ENCODE measurements around the gene OGG1.

Gene OGG1

DNA sequence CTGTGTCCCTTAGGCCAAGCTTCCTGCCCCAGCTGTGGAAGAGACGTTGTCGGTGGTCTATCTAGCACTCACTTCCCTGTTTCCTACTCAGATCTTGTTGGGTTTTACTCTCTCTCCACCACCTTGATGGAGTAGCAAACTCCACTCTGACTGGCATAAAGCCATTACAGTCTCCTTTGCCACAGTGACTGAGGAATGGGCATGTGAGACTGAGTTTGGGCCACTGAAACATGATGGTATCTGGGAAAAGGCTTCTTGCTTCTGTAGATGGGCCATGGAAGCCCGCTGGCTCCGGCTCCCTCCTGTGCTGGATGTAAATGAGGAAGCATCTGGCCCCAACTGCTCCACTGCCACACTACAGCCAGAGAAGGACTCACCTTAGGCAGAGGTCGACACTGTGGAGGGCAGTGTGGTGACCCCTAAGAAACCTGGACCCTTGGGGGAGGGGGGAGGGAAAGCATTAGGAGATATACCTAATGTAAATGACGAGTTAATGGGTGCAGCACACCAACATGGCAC lies 29.4 kb downstream of the OGG1 start:
- no peak for DNase-seq
- intact Hi-C loops (cut with DNase I), result no loop called here

- peak in 4 of 42 donors; percentile 2 to 56 (median 31) for DNase-seq
- intact Hi-C loops (cut with DNase I), result no loop called here
Observed at GRCh38 chr3:9779721-9780457, 30.1 kb downstream of the OGG1 start.

DNA sequence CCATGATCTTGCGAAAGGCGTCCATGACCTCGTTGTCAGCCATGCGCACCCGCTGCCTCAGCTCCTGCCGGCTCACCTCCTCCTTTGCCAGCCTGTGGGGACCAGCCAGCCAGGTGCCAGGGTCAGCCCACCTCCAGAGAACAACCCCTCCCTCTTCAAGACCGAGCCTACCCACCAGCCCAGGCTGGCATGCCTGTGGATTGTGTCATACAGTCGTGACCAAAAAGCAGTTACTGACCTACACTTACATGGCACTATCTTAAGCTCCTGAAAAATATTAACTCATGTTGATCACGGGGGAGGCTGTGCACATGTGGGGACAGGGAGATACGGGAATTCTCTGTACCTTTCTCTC lies 30.7 kb downstream of the OGG1 start:
- DNase-seq, result no peak
- intact Hi-C loops (cut with DNase I), result no loop called here

GRCh38 chr3:9780910-9781309 lies 31.2 kb downstream of the OGG1 start:
- DNase-seq, result no peak
- intact Hi-C loops (cut with DNase I), result no loop called here

DNA sequence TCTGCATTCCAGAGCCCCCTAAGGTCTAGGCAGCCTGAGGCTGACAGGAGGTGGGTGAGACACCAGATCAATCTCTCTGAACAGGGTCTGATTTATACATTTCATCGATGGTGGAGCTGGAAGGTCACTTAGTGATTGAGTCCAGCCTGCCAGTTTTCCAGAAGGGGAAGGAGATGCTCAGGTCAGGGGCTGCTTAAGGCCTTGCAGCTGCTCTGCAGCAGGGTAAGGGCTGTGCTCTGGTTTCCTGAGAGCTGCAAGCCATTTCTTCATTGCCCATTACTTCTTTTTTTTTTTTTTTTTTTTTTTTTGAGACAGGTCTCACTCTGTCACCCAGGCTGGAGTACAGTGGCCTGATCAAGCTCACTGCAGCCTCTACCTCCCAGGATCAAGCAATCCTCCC lies 31.8 kb downstream of the OGG1 start:
- DNase-seq, result no peak

GRCh38 chr3:9781978-9782603 lies 32.3 kb downstream of the OGG1 start:
- intact Hi-C loops (cut with DNase I), result no loop called here
- no peak for DNase-seq

More for the DNA sequence above, 31.8 kb downstream of the OGG1 start:
- intact Hi-C loops (cut with DNase I), result no loop called here

- intact Hi-C loops (cut with DNase I), result no loop called here
- DNase-seq, result no peak
Observed at GRCh38 chr3:9782770-9783169, 33.0 kb downstream of the OGG1 start.

DNA sequence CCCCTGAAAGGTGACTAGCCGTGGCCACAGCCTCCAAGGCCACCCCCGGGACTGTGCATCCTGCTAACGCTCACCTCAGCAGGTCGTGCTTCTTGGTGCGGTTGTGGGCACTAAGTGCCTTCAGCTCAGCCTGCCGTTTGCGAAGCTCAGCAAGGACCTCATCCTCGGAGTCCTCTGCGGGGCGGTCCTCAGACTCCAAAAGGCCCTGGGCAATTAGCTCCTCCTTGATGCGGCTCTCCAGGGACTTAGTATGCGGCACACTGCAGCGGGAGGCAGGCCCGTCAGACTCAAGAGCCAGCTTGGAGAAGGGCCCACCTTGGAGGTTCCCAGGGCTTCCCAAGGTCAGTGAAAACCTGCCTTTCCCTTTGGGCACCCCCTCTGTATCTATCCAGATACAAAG lies 34.2 kb downstream of the OGG1 start:
- intact Hi-C loops (cut with DNase I), result no loop called here
- peak in 16 of 42 donors; percentile 8 to 75 (median 50) for DNase-seq

DNA sequence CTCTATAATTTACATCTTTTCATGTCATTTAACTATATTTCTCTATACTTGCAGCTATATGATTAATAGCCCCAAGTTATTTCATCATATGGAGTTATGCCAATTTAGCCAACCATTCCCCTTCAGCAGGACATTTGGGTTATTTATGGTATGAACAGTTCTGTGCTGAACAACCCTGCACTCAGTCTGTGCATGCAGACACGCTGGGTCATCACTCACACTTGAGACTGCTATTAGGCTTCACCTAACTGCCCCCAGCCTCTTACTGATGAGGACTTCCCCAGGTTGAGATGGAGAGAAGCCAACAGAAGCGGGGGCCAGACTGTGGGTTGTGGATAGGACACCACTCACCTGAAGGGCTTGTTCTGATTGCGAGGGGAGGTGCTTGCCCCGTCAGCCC lies 35.2 kb downstream of the OGG1 start:
- DNase-seq, result no peak
- intact Hi-C loops (cut with DNase I), result no loop called here

GRCh38 chr3:9785602-9786001 lies 35.9 kb downstream of the OGG1 start:
- intact Hi-C loops (cut with DNase I), result no loop called here
- DNase-seq, result peak in 1 of 42 donors; percentile 15

- intact Hi-C loops (cut with DNase I), result no loop called here
- DNase-seq, result no peak
Observed at GRCh38 chr3:9786209-9786739, 36.5 kb downstream of the OGG1 start.

GRCh38 chr3:9786825-9787669 lies 37.3 kb downstream of the OGG1 start:
- no peak for DNase-seq
- intact Hi-C loops (cut with DNase I), result no loop called here

DNA sequence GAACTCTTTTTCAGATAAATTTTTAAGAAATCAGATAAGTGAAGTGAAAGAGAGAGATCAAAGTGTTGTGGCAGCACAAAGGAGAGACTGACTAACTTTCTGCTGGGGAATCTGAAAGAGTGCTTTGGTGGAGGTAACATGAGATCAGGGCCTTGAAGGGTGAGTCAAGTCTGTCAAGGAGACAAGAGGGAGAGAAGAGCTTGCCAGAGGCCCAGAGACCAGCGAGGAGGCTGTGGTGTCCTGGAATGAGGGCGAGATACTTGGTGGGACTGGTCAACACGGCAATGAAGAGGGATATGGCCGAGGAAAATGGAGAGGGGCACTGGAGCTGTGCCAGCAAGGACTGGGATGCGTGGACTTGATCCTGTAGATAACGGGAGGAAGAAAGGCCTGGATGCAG lies 38.0 kb downstream of the OGG1 start:
- intact Hi-C loops (cut with DNase I), result no loop called here

DNA sequence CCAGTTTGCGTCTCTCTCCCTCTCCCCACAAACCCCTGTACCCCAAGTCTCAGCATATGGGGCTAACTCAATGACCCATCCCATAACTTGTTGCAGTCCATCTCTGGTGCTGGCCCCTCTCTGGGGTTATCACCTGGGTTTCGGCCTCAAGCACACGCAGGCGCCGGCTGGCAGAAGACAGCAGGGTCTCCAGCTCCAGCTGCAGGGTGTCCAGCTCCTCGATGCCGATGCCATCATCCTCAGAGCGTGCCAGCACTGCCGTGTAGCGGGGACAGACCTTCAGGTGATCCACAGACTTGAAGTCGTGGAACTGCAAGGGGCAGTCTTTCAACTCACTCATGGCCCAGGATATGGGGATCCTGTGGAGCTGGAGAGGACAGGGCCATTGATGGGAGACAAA lies 41.4 kb downstream of the OGG1 start:
- intact Hi-C loops (cut with DNase I), result loop anchor here (5.0 kb wide), 3 partner anchors 44 to 59 kb away; partner anchors contain the start of genes BRPF1, OGG1 and RPUSD3
- no peak for DNase-seq

More for the DNA sequence above, 38.0 kb downstream of the OGG1 start:
- no peak for DNase-seq

DNA sequence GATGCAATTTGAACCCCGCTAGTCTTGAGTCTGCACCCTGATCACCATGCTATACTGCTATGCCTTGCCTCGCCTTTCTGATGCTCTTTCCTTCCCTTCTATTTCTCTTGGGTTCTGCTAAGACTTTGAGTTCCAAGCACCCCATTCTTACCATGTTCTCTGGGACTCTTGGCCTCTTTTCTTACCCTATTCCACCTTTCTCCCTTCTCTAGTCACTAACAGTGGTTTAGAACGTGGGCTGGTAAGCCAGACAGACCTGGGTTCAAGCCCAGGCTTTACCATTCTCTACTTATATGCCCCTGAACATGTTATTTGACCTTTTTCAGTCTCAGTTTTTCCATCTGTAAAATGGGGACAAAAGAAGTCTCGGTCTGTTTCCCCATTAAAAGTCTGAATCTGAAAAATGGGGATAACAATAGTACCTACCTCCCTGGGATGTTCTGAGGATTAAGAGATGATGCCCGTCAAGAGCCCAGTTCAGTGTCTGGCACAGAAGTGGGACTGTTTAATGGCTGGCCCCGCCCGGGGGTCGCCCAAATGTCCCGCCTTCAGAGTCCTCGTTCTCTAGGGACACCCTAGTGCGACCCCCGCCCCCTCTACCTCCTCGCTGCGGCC lies 42.1 kb downstream of the OGG1 start:
- intact Hi-C loops (cut with DNase I), result loop anchor here (5.0 kb wide), 3 partner anchors 45 to 60 kb away; partner anchors contain the start of genes BRPF1, OGG1 and RPUSD3
- no peak for DNase-seq

- DNase-seq, result peak; percentile 77 to 97 (median 92)
- intact Hi-C loops (cut with DNase I), result loop anchor here (5.0 kb wide), 3 partner anchors 45 to 60 kb away; partner anchors contain the start of genes BRPF1, OGG1 and RPUSD3
Observed at GRCh38 chr3:9792405-9793160, 42.8 kb downstream of the OGG1 start, which contains the start of the genes ARPC4 and TADA3. ARPC4 (plus strand) TSS chr3:9793082; CDS start chr3:9793122, 40 bp downstream. TADA3 (minus strand) TSS chr3:9792473; CDS start chr3:9791466, 1,007 bp downstream.

DNA sequence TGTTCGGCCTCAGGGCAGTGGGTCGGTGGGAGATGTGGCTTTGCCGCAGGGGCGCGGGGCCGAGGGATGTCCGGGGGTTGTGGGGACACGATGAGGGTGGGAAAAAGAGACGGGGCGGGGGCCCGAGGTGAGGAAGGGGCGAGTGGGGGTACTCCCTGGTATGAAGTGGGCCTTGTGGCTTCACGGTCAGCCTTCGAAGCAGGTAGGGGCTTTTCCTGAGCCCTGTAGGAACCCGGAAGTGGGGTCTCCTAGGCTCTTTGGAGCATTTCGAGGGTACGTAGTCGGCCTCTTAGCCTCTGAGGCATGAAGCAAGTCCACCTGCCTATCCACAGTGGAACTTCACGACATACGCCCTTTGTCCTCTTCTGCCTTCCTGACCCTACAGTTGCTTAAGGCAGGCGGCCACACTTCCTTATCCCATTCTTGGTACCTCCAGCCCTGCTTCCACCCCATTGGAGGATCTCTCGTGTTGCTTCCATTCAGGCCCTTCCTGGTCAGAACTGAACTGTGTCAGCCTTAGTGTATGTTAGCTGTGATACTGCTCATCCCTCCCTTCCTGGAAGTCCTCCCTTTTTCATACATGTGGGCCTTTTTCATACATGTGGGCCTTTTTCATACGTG lies 43.5 kb downstream of the OGG1 start:
- intact Hi-C loops (cut with DNase I), result loop anchor here (5.0 kb wide), 3 partner anchors 46 to 61 kb away; partner anchors contain the start of genes BRPF1, OGG1 and RPUSD3
- DNase-seq, result peak in 2 of 42 donors; percentile 12 to 41

All from head of caudate nucleus (tissue), 42 donors.